HG03460 (cell line): Measurements from ENCODE around the gene ZNF319.

Experiments used
- ATAC-seq: cut with Tn5 transposase; IDR thresholded peaks from one replicate; pipeline ENCODE4 v1.9.1; 2021; ENCODE audit not compliant: unreplicated experiment

ZNF319 gene

DNA sequence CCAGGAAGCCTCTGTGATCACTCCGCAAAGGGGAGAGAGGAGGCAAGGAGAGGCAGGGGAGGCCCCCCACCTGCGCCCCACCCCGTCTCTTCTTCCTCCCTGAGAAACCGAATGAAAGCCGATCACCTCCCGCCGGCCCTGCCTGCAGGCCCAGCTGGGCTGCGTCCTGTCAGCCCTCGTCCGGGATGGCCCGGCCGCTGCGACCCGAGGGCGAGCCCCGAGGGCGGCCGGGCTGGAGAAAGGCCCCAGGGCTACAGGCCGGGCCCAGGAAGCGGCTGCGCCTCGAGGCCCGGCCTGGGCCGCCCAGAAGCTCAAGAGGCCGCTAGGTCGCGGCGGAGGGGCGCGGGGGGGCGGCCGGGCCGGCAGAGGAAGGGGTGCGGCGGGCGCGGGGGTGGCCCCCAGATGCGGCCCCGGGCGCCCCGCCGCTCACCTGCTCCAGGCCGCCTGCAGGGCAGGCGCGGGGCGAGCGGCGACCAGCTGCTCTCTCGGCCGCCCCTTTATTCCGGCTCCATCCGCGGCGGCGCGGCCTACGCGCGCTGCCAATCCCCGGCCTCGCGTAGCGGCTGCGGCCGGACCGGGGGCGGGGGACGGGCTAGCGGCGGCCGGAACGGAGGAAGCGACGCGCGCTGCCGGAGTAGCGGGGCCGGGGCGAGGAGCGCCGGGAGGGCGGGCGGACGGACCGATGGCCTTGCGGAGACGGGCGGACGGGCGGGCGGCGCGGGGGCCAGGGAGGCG, at the start of gene ZNF319:
TSS of gene ZNF319 (minus strand) at position 702 of the 735 bp plus-strand sequence. CDS start 2,407 bp downstream, outside the sequence.
- peak; percentile 12 for ATAC-seq

DNA sequence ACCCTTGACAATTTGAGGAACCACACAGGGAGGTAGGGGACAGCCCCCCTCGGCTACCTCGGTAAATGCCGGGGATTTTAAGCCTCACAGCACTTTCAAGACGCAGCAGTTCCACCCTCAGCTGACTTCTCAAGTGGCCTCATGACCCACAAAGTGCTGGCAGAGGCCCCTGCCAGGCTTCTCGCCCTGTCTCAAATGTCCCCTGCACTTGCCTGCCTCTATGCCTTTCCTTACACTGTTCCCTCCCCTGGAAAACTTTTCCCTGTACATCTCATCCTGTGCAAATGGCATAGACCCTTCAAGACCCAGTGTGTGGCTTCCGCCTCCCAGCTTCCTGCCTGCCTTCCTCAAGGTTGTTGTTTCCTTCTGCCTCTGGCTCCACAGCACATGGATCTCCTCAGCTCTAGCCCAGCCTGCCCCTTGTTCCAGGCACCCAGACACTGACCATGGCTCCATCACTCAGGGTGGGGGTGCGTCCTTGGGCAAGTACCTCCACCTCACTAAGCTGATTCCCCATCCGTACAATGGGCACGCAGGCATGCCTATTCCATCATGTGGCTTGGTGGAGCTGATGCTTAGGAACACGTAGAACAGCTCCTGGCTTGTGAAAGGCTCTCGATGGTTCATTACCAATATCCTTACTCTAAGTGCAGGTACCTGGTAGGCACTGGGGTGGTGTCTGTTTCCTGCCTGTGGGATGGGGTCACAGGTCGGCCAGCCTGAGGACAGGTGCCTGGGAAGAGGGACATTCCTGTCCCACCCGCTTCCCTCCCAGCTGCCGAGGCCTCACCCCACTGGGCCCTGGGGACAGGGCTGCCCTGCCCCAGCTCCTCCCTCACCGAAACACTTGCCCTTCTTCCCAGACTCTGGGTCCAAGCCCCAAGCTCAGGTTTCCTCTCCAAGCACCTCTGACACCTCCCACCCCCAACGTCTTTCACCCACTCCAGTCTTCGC, 49.0 kb upstream of the ZNF319 start:
- ATAC-seq: no peak

DNA sequence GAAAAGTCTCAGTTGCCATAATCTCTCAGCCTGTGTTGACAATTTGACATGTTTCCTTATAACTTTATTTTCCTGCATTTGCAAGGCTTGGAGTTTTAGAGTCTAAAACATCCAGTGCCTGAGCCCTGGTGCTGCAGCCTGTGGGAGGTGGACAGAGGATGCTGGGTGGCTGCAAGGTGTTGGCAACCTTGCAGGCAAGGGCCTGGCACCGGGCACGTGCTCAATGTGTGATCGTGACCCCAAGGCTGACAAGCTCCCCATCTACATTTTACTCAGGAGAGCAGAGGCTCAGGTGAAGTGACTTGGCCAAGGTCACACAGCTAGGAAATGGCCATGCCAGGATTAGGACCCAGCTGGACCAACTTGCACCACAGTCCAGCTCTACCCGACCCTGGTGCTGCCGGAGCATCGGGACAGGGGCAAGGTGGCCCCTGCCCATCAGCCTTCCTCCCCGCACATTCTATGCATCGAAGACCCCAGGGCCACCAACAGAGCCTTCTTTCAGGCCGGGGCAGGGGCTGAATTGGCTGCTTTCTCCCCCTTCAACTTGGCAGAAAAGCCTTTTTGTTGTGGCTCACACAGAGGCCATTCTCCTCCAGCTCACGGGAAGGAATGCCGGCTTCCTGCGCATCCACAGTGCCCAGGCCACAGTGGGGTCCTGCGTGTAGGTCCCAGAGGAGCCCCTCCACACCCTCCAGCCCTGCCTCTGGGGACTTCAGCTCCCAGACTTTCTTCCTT, 48.2 kb upstream of the ZNF319 start:
- ATAC-seq: no peak

DNA sequence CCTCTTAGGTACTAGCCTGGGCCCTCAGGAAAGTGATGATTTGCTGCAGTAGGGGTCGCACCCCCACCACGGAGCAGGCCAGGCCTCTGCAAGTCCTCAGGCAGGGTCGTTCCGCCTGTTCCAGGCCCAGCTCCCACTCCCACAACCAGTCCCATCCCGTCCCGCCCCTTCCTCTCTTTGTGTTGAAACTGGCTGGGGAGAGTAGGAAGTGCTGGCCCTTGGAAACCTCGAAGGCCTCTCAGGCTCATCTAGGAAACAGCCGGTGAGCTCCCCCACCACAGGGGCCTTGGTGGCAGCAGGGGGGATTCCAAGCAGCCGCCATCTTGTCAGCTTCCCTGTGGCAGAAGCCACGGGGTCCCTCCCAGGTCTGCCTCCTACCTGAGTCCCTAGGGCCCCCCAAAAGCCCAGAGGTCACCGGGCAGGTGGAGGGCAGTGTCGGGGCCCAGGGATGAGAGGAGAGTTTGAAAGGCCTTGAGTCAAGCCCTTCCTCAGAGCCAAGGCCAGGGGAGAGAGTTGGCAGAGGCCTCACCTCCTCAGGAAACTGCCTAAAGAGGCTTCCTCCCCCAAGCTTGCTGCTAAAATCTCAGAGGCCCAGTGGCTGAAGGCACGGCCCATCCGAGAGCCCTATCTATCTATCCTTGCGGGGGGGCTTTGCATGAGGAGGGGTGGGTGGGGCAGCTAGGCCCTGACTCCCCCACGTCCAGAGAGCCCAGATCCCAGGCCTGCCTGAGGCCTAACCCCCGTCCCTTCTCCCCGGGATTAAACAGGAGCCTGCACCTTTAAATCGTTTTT, 47.3 kb upstream of the ZNF319 start:
- ATAC-seq: no peak

DNA sequence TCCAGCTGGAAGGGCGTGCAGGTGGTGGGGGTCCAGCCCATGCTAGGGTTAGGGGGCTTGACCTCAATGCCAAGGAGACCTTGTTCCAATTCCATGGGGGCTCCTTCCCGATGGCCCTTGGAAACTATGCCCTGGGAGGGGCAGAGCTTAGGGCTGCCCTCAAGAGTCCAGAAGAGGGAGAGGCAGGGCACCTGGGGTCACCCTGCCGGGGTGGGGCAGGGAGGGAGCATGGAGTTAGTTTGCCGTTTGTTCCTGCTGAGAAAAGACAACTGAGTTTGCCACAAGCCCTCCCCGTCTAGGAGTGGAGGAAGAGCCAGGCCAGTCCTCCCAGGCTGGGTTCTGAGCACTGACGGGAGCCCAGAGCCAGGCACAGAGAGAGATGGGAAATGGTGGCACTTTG, 46.5 kb upstream of the ZNF319 start:
- no peak for ATAC-seq

DNA sequence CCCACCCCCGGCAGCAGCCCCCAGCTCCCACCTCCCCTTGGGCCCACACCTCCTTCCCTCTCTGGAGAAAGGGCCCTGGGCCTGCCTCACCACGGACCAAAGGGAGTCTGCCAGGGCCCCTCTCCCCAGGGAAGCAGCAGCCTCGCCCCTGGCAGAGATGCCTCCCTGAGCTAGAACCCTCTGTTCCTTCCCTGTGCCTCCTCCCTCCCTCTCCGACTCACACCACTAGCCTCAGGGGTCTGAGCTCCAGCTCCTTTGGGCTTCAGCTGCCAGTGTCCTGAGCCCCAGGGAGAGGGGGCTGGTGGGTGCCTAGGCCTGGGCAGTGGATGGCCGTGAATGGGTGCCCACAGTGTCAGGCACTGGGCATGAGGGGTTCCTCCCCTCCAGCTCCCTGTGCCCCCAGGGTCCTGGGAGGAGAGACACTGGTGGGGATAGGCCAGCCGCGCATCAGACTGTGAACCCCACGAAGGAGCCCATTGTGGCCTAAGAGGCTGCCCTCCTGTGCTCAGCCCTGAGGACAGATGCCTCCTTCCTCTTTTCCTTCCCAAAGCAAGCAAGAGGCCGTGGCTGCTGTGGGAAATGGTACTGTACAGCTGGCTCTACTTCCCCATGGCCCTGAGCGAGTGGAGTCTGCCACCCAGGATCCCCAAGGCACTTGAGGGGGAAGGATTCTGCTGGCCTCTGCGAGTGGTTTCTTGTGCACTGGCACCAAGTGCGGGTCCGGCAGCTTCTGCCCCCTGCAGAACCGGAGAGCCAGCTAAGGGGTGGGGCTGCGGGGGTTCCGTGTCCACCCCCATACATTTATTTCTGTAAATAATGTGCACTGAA, 45.8 kb upstream of the ZNF319 start:
- no peak for ATAC-seq

DNA sequence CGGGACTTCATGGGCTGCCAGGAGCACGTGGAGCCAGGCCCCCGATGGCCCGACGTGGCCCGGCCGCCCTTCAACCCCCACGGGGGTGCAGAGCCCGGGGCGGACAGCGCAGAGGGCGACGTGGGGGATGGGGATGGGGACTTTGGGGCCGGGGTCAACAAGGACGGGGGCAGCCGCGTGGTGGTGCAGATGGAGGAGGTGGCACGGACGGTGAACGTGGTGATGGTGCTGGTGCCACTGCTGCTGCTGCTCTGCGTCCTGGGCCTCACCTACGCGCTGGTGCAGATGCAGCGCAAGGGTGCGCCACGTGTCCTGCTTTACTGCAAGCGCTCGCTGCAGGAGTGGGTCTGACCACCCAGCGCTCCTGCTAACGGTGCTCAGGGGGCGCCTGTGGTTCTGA, 44.6 kb upstream of the ZNF319 start:
- ATAC-seq: no peak

DNA sequence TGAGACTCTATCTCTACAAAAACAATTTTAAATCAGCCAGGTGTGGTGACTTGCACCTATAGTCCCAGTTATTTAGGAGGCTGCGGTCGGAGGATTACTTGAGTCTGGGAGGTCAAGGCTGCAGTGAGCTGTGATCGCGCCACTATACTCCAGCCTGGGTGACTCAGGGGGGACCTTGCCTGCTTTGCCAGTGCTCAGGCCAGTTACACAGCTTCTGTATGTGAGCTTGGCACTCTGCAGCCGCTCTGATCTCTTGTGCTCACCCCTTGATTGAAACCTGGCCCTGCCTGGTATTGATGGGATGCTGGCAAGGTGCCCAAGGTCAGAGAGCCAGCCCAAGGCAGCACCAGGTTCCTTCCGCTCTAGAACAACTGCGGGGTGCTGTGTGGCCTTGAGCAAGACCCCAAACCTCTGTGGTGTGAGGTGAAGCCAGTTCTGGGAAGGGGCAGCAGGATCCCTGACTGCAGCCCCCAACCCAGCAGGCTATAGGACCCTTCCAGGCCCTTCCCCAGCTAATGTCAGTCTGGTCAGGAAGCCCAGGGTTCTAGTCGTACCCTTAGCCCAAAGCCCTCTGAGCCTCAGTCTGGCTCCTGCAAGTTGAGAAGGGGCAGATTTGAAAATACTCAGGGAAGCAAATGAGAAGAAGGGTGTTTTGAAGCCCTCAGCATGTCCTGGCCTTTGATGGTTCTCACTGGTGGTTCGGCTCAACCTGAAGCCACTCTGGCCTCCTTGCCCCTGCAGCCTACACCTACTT, 44.0 kb upstream of the ZNF319 start:
- ATAC-seq: no peak

DNA sequence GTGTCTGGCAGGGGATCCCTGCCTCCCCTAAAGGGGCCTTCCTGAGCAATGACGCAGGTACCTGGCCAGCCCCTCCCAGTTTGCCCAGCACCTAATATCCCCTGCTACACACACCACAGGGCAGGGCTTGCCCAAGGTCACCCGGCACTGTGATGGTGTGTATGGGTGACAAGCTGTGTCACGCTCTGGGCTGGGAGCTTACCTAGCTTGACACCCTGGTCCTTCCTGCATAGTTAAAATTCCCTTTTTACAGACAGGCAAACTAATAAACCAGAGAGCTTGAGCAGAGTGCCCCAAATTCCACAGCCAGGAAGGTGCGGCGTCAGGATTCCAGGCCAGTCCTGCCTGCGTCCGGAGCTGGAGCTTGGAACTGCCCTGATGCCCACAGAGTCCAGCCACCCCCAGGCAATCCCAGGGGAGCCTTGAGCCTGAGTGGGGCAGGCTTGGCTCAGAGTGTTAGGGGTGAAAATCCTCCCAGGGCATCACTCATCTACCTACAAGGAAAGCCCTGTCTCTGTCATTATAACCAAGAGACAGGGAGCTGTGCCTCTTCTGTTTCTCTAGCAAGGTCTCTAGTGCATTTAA, 43.2 kb upstream of the ZNF319 start:
- no peak for ATAC-seq

DNA sequence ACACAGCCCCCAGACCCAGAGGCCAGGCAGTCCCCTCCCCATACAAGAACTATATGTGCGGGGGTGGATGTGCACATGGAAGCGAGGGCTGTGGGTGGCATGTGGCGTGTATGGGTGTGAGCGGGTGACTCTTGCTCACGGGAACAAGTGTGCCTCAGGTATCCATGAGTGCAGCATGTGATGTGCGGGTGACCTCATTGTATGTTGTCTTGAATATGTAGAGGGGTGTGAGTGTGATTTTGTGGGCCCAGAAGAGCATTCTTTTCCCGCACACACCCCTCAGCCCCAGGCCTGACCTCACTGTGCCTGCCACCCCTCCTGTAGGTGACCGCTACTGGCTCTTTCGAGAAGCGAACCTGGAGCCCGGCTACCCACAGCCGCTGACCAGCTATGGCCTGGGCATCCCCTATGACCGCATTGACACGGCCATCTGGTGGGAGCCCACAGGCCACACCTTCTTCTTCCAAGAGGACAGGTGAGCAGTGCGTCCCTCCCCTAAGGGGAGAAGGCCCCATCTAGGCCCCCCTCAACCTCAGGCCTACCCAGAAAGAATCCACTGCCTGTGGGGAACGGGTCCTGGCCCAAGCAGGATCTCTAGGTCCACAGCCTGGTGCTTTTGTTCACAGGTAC, 42.5 kb upstream of the ZNF319 start:
- no peak for ATAC-seq

DNA sequence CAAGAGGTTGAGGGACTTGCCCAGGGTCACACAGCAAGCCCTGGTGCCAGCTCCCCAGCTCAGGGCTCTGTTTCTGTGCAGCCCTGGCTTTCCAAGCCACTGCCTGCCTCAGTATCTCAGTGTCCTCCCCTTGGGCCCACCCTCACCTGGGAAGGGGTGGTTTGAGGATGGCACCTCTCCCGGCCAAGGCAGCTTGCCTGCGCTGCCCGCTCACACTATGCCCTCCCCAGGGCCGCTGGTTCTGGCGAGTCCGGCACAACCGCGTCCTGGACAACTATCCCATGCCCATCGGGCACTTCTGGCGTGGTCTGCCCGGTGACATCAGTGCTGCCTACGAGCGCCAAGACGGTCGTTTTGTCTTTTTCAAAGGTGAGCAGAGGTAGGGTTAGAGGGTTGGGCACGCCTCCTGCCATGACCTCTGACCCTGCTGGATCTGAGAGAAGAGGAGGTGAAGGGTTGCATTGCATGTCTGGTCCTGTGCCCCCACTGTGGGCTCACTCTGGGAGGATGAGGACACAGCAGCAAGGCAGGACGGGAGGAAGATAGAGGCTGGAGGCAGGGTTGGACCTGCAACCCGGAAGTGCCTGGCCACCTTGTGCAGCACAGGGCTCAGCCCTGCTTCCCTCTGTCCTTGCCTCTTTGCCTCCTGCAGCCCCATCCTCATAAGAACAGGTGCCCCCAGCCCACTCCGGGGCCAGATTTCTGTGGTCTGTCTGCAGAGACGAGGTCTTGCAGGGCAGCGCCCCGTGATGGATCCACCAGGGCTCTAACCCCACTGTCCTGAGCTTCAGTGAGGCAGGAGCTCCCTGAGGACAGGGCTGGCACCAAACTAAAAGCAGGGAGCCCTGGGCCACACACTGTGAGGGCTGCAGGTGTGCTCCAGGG, 41.8 kb upstream of the ZNF319 start:
- ATAC-seq: no peak

DNA sequence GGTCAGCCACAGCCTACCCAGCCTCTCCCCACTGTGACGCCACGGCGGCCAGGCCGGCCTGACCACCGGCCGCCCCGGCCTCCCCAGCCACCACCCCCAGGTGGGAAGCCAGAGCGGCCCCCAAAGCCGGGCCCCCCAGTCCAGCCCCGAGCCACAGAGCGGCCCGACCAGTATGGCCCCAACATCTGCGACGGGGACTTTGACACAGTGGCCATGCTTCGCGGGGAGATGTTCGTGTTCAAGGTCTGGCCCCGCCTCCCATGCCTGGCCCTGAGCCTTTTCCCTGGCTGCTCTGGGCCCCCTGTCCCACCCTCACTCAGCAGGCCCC, 41.1 kb upstream of the ZNF319 start:
- ATAC-seq: no peak

DNA sequence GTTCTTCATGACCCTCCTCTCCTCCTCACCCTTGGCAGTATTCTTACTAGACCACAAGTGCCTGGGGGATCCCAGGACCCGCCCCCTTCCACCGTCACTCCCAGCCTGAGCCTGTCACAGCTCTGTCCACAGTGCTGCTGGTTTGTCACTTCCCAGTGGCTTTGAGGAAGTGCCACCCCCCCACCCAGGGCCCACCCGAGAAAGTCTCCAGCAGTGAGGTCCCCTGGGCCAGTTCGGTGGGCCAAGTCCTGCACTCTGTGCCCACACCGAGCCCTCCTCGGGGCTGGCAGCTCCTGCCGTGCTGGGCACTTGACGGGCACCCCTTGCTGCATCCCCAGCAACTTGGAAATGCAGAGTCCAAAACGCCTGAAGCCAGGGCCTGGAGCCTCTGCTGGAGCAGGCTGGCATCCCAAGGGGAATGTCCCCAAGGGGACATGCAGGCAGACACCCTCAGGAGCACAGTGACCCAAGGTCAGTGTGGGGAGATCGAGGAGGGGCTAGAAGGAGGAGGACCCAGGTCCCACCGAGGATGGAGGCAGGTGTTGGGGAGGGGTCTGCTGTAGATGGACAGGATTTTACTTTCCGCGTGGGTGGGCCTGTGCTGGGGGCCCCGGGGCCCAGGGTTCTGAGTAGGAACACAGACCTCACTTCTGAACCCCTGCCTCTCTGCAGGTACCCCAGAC, 40.6 kb upstream of the ZNF319 start:
- ATAC-seq: no peak

DNA sequence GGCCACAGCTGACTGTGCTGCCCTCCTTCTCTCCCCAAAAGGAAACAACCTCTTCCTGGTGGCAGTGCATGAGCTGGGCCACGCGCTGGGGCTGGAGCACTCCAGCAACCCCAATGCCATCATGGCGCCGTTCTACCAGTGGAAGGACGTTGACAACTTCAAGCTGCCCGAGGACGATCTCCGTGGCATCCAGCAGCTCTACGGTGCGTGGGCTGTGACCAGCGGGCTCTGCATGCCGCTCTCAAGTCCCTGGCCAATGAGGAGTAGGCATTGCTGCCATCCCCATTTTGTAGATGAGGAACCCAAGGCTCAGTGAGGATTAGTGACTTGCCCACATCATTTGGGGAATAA, 40.0 kb upstream of the ZNF319 start:
- ATAC-seq: no peak

DNA sequence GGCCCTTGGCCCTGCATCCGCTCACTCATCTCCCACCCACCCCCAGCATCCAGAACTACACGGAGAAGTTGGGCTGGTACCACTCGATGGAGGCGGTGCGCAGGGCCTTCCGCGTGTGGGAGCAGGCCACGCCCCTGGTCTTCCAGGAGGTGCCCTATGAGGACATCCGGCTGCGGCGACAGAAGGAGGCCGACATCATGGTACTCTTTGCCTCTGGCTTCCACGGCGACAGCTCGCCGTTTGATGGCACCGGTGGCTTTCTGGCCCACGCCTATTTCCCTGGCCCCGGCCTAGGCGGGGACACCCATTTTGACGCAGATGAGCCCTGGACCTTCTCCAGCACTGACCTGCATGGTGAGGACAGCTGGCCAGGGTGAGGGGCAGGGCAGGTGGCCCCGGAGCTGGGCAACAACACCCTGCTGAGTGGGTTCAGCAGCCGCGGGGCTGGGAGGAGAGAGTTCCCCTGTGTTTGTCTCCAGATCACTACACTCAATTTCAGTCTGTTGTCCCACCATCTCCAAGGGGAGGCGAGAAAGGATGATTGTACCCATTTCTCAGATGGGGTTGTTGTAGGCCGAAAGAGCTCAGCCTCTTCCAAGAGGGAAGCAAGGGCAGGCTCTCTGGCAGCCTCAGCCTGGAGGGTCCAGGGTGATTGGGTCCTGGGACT, 39.5 kb upstream of the ZNF319 start:
- no peak for ATAC-seq

DNA sequence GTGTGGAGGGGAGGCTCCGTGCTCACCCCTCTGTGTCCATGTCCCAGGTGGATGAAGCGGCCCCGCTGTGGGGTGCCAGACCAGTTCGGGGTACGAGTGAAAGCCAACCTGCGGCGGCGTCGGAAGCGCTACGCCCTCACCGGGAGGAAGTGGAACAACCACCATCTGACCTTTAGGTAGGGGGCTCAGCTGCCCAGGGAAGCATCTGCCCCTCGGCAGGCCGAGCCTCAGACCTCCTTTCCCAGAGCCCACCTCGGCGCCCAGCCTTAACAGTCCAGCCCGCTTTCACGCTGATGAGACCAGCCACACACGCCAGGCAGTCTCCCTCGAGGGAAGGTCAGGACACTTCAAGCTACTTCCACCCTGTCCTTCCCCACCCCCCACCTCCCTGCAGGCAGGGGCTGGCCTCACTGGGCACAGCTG, 37.8 kb upstream of the ZNF319 start:
- no peak for ATAC-seq
